A204.1 (cell line): ENCODE measurements around the gene TBCCD1.

Experiments used
- FAIRE-seq: peaks from 2 replicates; lab custom pipeline; 2012; peaks lifted over from hg19 to GRCh38; lab: Jason Lieb, UNC

The TBCCD1 gene

GRCh38 chr3:186567072-186567921, at the start of gene TBCCD1:
TSS of gene TBCCD1 (minus strand) at chr3:186567339. CDS start at chr3:186564329, 3,010 bp downstream.
- FAIRE-seq = no peak

GRCh38 chr3:186616299-186616617, 49.1 kb upstream of the TBCCD1 start:
- no peak for FAIRE-seq

GRCh38 chr3:186614597-186615483, 47.7 kb upstream of the TBCCD1 start:
- peak; percentile 6 for FAIRE-seq

- FAIRE-seq = no peak
Measured at GRCh38 chr3:186614266-186614596, 47.1 kb upstream of the TBCCD1 start.

GRCh38 chr3:186613637-186614265, 46.6 kb upstream of the TBCCD1 start:
- FAIRE-seq = no peak

GRCh38 chr3:186612721-186613636, 45.8 kb upstream of the TBCCD1 start, which contains the start of gene AHSG:
TSS of gene AHSG (plus strand) at chr3:186613060. CDS start at chr3:186613142, 82 bp downstream.
- no peak for FAIRE-seq

- no peak for FAIRE-seq
Measured at GRCh38 chr3:186612065-186612464, 44.9 kb upstream of the TBCCD1 start.

GRCh38 chr3:186609247-186609868, 42.2 kb upstream of the TBCCD1 start:
- FAIRE-seq = no peak

GRCh38 chr3:186608624-186609215, 41.6 kb upstream of the TBCCD1 start:
- no peak for FAIRE-seq

GRCh38 chr3:186605561-186606545, 38.7 kb upstream of the TBCCD1 start:
- FAIRE-seq = no peak

- no peak for FAIRE-seq
Measured at GRCh38 chr3:186605078-186605477, 37.9 kb upstream of the TBCCD1 start.

GRCh38 chr3:186603159-186603558, 36.0 kb upstream of the TBCCD1 start:
- FAIRE-seq = no peak

- no peak for FAIRE-seq
Measured at GRCh38 chr3:186600896-186601295, 33.8 kb upstream of the TBCCD1 start.

- FAIRE-seq = no peak
Measured at GRCh38 chr3:186599785-186600166, 32.6 kb upstream of the TBCCD1 start.

GRCh38 chr3:186599142-186599784, 32.1 kb upstream of the TBCCD1 start:
- no peak for FAIRE-seq

- no peak for FAIRE-seq
Measured at GRCh38 chr3:186598794-186599141, 31.6 kb upstream of the TBCCD1 start.

GRCh38 chr3:186598108-186598784, 31.1 kb upstream of the TBCCD1 start:
- FAIRE-seq = no peak

- no peak for FAIRE-seq
Measured at GRCh38 chr3:186596568-186597287, 29.6 kb upstream of the TBCCD1 start.
